ENCODE results near the gene PIAS2. TPM values are rescaled to one million over a fixed set of nuclear protein-coding genes. Genes with fewer than 3 reads are reported as not detected.

Gene PIAS2
- total and polyA plus RNA-seq, 2 experiments from 2014 or later = 18.4 to 30.7 TPM

DNA sequence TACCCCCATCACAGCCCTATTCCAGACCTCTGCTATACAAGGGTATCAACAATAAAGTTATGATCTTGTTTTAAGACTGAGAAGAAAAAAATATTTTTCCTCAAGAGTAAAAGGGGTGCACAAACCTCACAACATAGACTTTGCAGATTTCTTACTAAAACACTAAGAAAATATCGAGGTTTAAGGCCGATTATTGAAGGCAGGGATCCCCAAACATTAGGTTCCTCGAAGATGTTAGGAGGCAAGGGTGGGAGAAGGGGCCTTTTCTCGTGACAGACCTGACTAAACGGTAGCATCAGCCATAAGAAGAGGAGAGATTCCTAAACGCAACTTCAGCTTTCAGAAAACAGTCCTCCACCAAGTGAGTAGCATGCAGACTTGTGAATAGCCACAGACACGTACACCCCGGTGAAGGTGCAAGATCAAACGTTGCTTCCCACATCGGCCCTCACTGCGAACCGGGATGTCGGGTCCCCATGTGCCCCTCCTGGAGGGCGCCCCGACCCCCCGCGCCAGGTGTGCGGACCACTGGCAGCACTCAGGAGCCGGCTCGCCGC lies 678 bp downstream of the PIAS2 start:
- no peak for DNase-seq (ENCODE audit: low spot score)

DNA sequence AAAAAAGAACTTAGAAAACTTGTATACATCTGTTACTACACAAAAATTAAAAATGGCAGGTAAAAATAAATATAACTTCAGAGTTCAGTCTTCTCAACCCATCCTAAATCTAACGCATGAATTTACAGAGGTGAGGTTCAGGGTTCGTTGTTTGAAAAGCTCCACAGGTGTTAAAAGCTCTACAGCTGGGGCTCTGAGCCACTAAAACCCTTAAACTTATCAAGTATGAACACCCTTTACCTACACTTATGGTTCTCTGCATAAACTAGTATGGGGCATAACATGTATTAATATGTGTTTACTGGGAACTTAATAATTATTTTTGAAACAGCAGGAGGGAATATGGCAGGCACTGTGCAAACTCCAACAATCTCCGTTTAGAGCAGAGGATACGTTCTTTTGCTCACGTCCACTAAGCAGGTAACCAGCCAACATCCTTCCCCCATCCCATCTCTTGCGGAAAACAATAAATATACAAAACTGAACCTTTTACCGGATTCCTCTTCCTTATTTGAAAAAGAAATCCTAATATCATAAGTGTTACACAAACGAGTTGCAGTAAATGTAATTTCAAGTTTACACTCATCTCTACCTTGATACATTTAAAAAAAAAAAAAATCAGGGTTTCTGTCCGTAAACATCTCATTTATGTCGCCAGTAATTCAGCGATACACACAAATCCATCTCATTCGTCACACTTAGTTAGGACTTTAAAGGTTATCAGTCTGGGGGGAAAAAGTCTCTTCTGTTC lies 1.3 kb downstream of the PIAS2 start:
- H2AFZ ChIP-seq = peak overlapping the region; percentile 100
- TF ChIP-seq CTCF (IDR thresholded peaks at IDR 0.05; ENCODE audit: poor library complexity) (no peak), EZH2phosphoT487 (IDR thresholded peaks at IDR 0.05; ENCODE audit: low read depth, severe bottlenecking, unreplicated experiment) (no peak), EZH2 (IDR thresholded peaks at IDR 0.05; ENCODE audit: borderline replicate concordance) (no peak)
- DNase-seq (ENCODE audit: low spot score) = no peak
- peak overlapping the region; percentile 96 for H3K27ac ChIP-seq
- H3K9me2 ChIP-seq (replicated peaks; ENCODE audit: insufficient read depth) = no peaks in the 10 kb centered on the region
- no peaks in the 10 kb centered on the region for H3K27me3 ChIP-seq
- H3K4me3 ChIP-seq = peak overlapping the region; percentile 80
- H3K79me2 ChIP-seq = peaks cover 56% of the 10 kb centered on the region
- WGBS (ENCODE audit: low lambda C conversion rate, missing lambda C conversion rate) = 7% methylated on average over 12 of the region's 12 CpGs
- no peaks in the 10 kb centered on the region for H3K9me3 ChIP-seq (ENCODE audit: low read depth)
- peaks cover 31% of the 10 kb centered on the region for H4K20me1 ChIP-seq (ENCODE audit: insufficient read depth, poor library complexity, severe bottlenecking)
- peak overlapping the region; percentile 88 for H3K4me2 ChIP-seq
- no peaks in the 10 kb centered on the region for H3K36me3 ChIP-seq (replicated peaks; ENCODE audit: insufficient read depth, low read depth)
- peaks cover 10% of the 10 kb centered on the region for H3K4me1 ChIP-seq (ENCODE audit: insufficient read depth)

More for the DNA sequence above, 678 bp downstream of the PIAS2 start:
- peak overlapping the region; percentile 96 for H3K27ac ChIP-seq
- peaks cover 31% of the 10 kb centered on the region for H4K20me1 ChIP-seq (ENCODE audit: insufficient read depth, poor library complexity, severe bottlenecking)
- H3K4me3 ChIP-seq = peak overlapping the region; percentile 80
- peaks cover 50% of the 10 kb centered on the region for H3K79me2 ChIP-seq
- no peaks in the 10 kb centered on the region for H3K9me2 ChIP-seq (replicated peaks; ENCODE audit: insufficient read depth)
- H3K4me2 ChIP-seq = peak overlapping the region; percentile 88
- H3K4me1 ChIP-seq (ENCODE audit: insufficient read depth) = peaks cover 10% of the 10 kb centered on the region
- H3K36me3 ChIP-seq (replicated peaks; ENCODE audit: insufficient read depth, low read depth) = no peaks in the 10 kb centered on the region
- TF ChIP-seq EZH2phosphoT487 (IDR thresholded peaks at IDR 0.05; ENCODE audit: low read depth, severe bottlenecking, unreplicated experiment) (no peak), EZH2 (IDR thresholded peaks at IDR 0.05; ENCODE audit: borderline replicate concordance) (no peak), CTCF (IDR thresholded peaks at IDR 0.05; ENCODE audit: poor library complexity) (no peak)
- WGBS (ENCODE audit: low lambda C conversion rate, missing lambda C conversion rate) = under 1% methylated on average over 13 of the region's 21 CpGs
- peak overlapping the region; percentile 100 for H2AFZ ChIP-seq
- no peaks in the 10 kb centered on the region for H3K27me3 ChIP-seq
- no peaks in the 10 kb centered on the region for H3K9me3 ChIP-seq (ENCODE audit: low read depth)

DNA sequence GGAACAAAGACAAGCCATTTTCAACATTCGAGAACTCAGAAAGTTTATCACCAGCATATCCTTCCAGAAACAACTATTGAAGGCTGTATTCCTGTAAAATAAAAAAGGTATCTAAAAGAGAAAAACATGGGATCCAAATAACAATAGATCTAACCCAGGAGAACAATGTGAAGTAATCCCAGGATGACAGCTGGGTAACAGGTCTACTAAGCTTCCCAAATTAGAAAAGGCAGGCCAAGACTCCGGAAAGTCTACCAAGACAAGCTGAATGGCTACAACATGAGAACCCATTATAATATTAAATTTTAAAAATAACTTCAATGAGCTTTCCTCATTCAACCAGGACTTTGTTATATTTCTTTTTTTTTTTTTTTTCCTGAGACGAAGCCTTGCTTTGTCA lies 6.5 kb downstream of the PIAS2 start:
- H3K27ac ChIP-seq = no peak overlapping the region
- no peak for TF ChIP-seq EZH2phosphoT487 (IDR thresholded peaks at IDR 0.05; ENCODE audit: low read depth, severe bottlenecking, unreplicated experiment)
- no peak for TF ChIP-seq EZH2 (IDR thresholded peaks at IDR 0.05; ENCODE audit: borderline replicate concordance)
- no peak for TF ChIP-seq CTCF (IDR thresholded peaks at IDR 0.05; ENCODE audit: poor library complexity)

More for the DNA sequence above, 6.5 kb downstream of the PIAS2 start:
- no peaks in the 10 kb centered on the region for H3K27me3 ChIP-seq
- no peak overlapping the region for H3K4me3 ChIP-seq
- peaks cover 99% of the 10 kb centered on the region for H3K79me2 ChIP-seq
- no peak for DNase-seq (ENCODE audit: low spot score)
- H3K4me2 ChIP-seq = no peak overlapping the region
- no peaks in the 10 kb centered on the region for H3K9me2 ChIP-seq (replicated peaks; ENCODE audit: insufficient read depth)
- H2AFZ ChIP-seq = no peak overlapping the region
- WGBS (ENCODE audit: low lambda C conversion rate, missing lambda C conversion rate) = 95% methylated on average over 3 of the region's 3 CpGs
- H3K36me3 ChIP-seq (replicated peaks; ENCODE audit: insufficient read depth, low read depth) = no peaks in the 10 kb centered on the region
- peaks cover 41% of the 10 kb centered on the region for H4K20me1 ChIP-seq (ENCODE audit: insufficient read depth, poor library complexity, severe bottlenecking)
- H3K9me3 ChIP-seq (ENCODE audit: low read depth) = no peaks in the 10 kb centered on the region
- H3K4me1 ChIP-seq (ENCODE audit: insufficient read depth) = peaks cover 10% of the 10 kb centered on the region
